ENCODE measurements around the gene CAMK2D.

CAMK2D gene

GRCh38 chr4:113505044-113505443 lies 256.5 kb downstream of the CAMK2D start:
- DNase-seq: no peak

- DNase-seq: no peak
Measured at GRCh38 chr4:113504422-113504821, 257.1 kb downstream of the CAMK2D start.

- no peak for DNase-seq
Measured at GRCh38 chr4:113503691-113504090, 257.8 kb downstream of the CAMK2D start.

- DNase-seq: no peak
Measured at GRCh38 chr4:113502906-113503305, 258.6 kb downstream of the CAMK2D start.

GRCh38 chr4:113502476-113502875 lies 259.1 kb downstream of the CAMK2D start:
- no peak for DNase-seq

- DNase-seq: no peak
Measured at GRCh38 chr4:113500424-113500823, 261.1 kb downstream of the CAMK2D start.

GRCh38 chr4:113499696-113500095 lies 261.8 kb downstream of the CAMK2D start:
- DNase-seq: no peak

- no peak for DNase-seq
Measured at GRCh38 chr4:113499166-113499565, 262.4 kb downstream of the CAMK2D start.

GRCh38 chr4:113497154-113497884 lies 264.2 kb downstream of the CAMK2D start:
- no peak for DNase-seq

- no peak for DNase-seq
Measured at GRCh38 chr4:113496698-113497097, 264.8 kb downstream of the CAMK2D start.

GRCh38 chr4:113495790-113496189 lies 265.7 kb downstream of the CAMK2D start:
- no peak for DNase-seq

- DNase-seq: no peak
Measured at GRCh38 chr4:113483131-113483530, 278.4 kb downstream of the CAMK2D start.

- no peak for DNase-seq
Measured at GRCh38 chr4:113482325-113482724, 279.2 kb downstream of the CAMK2D start.

GRCh38 chr4:113481820-113482219 lies 279.7 kb downstream of the CAMK2D start:
- no peak for DNase-seq

GRCh38 chr4:113480109-113480508 lies 281.4 kb downstream of the CAMK2D start:
- no peak for DNase-seq

GRCh38 chr4:113478032-113478431 lies 283.5 kb downstream of the CAMK2D start:
- no peak for DNase-seq

- DNase-seq: no peak
Measured at GRCh38 chr4:113476800-113477199, 284.7 kb downstream of the CAMK2D start.

- no peak for DNase-seq
Measured at GRCh38 chr4:113474017-113474416, 287.5 kb downstream of the CAMK2D start.

- DNase-seq: no peak
Measured at GRCh38 chr4:113472864-113473263, 288.7 kb downstream of the CAMK2D start.

- no peak for DNase-seq
Measured at GRCh38 chr4:113471146-113471860, 290.2 kb downstream of the CAMK2D start.

- no peak for DNase-seq
Measured at GRCh38 chr4:113469926-113470325, 291.6 kb downstream of the CAMK2D start.

- DNase-seq: no peak
Measured at GRCh38 chr4:113469023-113469390, 292.5 kb downstream of the CAMK2D start.

GRCh38 chr4:113468165-113469022 lies 293.1 kb downstream of the CAMK2D start:
- DNase-seq: no peak

- no peak for DNase-seq
Measured at GRCh38 chr4:113467581-113467980, 294.0 kb downstream of the CAMK2D start.
